NCI-H2227 treated with DMSO at 0.1 percent for 48 hours (cell line): ENCODE measurements around the gene ADARB2.
"Not testable (repeated sequence)": the region's sequence is repeated elsewhere in the genome, so short reads cannot be mapped to it uniquely, and the experiment has no call there.

Experiments
- DNase-seq: peaks from one replicate; lab custom pipeline; 2025; lab: John Stamatoyannopoulos, UW

Gene ADARB2

DNA sequence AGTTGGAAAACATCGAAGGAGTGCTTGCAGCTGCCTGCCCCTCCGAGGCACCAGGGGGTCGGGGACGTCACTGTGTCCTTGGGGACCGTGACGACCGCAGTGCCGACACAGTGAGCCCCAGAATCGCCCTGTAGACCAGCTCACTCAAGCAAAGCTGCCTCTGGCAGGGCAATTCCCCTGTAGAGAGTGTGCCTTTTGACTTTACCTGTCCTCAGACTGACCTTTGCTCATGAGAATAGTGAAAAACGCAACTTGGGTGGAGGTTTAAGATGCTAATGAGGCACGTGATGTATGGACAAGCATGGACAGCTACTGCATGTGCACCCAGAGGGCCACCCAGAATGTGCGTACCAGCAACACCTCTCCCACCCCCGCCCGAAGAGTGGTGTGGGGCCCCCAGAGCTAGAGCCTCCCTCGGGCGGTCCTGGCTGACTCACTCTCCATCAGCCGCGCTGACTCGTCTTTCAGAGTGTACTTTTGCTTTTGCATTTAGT lies 271.9 kb downstream of the ADARB2 start:
- no peak for DNase-seq

- DNase-seq, result no peak
These were observed 272.4 kb downstream of the ADARB2 start for GRCh38 chr10:1464881-1465417.

DNA sequence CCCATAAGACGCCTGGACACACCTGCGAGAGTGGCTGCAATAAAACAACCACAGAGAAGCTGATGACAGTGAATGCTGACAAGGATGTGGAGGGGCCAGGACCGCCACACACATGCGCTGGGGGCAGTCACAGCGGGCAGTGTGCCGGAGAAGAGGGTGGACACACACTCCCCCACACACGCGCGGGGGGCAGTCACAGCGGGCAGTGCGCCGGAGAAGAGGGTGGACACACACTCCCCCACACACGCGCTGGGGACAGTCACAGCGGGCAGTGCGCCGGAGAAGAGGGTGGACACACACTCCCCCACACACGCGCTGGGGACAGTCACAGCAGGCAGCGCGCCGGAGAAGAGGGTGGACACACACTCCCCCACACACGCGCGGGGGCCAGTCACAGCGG lies 273.4 kb downstream of the ADARB2 start:
- not testable (repeated sequence) for DNase-seq

DNA sequence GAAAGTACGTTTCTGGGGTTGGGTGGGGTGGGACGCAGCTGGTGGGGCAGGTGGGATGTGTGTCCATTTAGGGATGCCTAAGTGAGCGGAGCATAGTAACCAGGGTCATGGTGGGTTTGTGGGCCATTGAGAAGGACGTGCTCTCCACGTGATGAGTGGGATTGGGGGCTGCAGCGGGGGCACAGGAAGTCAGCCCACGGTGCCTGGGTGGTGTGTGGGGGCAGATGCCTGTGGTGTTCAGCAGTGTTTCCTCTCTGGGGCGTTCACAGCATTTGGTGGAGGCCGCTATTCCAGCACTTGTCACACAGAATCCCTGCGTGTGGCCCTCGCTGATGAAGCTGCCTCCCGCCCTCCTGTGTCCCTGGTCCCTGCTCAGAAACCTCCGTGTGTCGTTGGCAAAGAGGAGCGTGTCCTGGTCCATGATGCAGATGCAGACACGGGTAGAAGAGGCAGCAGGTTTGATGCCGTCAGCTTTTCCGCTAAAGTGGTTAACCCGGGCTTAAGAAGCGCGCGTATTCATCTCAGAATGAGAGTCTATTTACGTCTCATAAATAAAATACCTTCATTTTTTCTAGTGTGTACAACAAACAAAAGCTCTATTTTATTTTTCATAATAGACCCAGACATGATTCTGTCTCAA lies 274.2 kb downstream of the ADARB2 start:
- DNase-seq, result no peak

GRCh38 chr10:1462521-1462920 lies 274.8 kb downstream of the ADARB2 start:
- no peak for DNase-seq

- DNase-seq, result no peak
These were observed 275.3 kb downstream of the ADARB2 start for GRCh38 chr10:1462032-1462431.

DNA sequence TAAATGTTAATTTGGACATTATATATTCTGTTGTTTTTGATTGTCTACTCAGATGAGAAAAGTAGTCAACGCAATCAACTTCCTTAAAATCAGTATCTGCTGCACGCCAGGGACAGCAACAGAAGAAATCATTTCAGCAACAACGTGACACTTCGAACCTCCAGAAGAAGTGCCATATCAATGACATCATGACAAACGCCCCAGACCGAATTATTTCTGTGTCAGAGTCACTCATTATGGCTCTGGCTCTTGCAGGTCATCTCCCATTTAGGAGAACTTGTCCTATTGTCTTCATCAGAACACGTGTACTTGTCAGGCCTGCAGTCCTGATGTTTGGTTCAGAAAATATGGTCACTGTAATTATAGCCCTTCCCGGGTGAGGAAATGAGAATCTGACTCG lies 276.3 kb downstream of the ADARB2 start:
- peak; percentile 8 for DNase-seq

DNA sequence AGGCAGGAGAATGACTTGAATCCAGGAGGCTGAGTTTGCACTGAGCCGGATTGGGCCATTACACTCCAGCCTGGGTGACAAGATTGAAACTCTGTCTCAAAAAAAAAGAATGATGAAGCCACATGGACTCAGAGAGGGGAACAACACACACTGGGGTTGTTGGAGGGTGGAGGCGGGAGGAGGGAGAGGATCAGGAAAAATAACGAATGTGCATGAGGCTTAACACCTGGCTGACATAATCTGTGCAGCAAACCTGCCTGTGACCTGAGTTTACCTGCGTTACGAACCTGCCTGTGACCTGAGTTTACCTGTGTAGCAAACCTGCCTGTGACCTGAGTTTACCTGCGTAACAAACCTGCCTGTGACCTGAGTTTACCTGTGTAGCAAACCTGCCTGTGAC lies 277.7 kb downstream of the ADARB2 start:
- not testable (repeated sequence) for DNase-seq

GRCh38 chr10:1454951-1455350 lies 282.4 kb downstream of the ADARB2 start:
- no peak for DNase-seq

- DNase-seq, result no peak
These were observed 282.9 kb downstream of the ADARB2 start for GRCh38 chr10:1454428-1454827.

GRCh38 chr10:1452777-1453176 lies 284.5 kb downstream of the ADARB2 start:
- no peak for DNase-seq

- no peak for DNase-seq
These were observed 285.4 kb downstream of the ADARB2 start for GRCh38 chr10:1451941-1452340.

DNA sequence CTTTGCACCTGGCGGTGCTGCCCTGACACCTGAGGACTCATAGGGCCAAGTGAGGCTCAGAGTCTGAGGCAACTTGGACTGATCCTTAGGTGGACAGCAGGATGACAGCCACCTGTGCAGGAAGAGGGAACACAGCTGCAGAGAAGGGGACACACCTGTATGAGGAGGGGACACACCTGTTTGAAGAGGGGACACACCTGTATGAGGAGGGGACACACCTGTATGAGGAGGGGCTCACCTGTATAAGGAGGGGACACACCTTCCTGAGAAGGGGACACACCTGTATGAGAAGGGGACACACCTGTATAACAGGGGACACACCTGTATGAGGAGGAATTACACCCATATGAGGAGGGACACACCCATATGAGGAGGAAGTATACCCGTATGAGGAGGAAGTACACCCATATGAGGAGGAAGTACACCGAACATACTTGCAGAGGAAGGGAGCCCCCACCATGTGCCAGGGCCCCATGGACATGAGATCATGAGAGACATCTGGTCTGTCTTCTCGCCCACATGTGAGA lies 285.9 kb downstream of the ADARB2 start:
- DNase-seq, result no peak

DNA sequence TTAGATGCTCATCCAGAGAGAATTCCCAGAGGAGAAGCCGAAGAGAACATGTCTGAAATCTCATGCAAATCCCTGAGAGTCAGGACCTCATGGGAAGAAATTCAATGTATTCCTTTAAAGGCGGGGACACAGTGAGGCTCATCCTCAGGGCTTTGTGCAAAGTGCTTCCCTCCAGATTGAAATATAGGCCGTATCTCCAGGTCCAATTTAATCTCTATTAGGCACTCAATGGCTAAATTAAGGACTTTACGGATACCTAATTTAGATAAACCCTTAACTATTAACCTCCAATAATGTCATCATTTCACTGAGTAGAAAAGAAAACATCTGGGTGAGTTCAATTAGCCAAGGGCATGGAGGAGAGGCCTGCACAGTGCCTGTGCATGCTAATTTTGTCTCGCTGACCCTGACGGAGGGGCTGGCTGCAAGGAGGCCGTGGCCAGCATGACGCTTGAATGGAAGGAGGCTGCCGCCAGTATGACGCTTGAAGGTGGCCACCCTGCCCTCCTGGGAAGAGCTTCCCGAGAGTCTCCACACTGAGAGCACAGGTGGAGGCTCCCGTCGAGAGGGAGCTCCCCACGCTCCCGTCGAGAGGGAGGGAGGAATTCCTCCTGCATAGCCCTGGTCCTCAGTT lies 287.6 kb downstream of the ADARB2 start:
- DNase-seq, result no peak

DNA sequence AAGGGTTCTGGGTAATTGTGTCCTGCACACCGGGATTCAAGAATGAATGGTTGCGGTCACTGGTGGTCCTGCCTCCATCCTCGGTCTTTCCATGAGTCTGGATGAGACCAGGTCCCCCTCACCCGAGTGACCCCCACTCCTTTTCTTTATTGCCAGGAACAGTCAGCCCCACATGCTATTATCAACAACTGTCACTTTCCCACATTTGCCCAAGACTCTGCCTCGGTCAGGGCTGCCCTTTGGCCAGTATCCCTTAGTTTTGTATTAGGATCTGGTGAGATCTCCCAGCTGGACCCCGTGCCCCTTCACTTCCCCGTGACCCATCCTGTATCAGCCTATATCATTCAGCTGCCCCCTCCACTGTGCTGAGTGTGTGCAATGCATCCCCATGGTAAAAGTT lies 288.3 kb downstream of the ADARB2 start:
- DNase-seq, result no peak

DNA sequence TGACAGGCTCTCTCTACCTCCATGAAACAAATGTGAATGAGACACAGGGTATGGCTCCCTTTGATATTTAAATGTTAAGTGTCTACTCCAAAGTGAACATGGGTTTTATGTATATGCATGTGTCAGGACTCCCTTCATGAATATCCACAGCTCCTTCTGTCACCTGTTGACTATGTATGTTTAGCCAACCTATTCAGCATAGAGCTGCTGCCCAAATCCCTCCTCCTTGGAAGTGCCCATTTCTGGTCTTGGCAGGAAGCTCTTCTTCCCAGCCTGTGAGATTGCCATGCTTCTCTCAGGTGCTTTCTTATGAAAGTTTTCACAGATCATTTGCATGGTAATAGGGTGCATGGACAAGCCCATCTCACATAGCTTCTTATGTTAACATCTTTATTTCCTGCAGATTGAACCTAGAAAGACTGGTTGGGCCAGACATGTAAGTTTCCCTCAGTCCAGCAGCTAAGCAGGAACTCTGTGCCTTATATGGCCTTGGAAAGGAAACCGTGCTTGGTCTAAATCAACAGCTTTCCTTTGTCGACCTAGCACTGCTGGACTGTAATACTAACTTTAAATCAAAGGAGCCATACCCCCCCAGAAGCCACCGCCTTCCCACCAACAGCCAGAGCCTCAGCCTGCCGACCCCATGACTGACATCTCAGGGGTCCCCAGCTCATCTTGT lies 288.9 kb downstream of the ADARB2 start:
- no peak for DNase-seq

- DNase-seq, result no peak
These were observed 292.5 kb downstream of the ADARB2 start for GRCh38 chr10:1444826-1445225.

DNA sequence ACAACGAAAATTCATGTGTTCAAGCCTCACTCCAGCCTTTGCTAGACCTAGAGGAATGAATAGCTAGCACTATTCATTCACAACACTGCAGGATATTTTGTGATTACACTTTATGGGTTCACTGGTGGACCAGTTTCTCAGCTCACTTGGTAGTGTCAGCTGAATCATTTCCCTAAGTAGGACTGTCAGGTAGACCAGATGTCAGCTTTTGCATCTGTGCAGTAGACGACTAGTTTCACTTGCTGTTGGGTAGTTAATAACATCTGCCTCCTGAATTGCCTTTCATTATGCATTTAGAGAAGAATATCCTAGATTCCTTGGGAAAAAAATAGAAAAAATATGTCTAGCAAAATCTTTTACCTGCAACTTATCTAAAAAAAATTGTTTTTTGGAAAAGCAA lies 296.4 kb downstream of the ADARB2 start:
- no peak for DNase-seq

- DNase-seq, result no peak
These were observed 302.2 kb downstream of the ADARB2 start for GRCh38 chr10:1434912-1435692.

- peak; percentile 8 for DNase-seq
These were observed 303.1 kb downstream of the ADARB2 start for GRCh38 chr10:1434202-1434601.

DNA sequence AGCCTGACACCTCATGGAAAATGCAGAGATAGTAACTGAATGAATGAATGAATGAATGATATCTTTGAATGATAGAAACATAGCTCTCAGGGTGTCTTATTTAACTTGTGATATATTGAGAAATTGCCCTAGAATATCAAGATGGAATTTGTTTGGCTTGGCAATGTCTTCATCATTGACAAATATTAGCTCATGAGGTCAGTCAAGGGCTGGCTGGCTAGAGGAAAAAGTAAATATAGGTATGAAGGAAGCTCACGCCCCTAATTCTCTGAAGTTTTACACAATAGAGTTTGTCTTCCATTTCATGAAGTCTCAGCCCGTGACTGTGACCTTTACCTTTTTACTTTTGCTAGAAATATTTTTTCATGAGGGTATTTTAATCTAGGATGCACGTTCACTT lies 305.2 kb downstream of the ADARB2 start:
- DNase-seq, result no peak

DNA sequence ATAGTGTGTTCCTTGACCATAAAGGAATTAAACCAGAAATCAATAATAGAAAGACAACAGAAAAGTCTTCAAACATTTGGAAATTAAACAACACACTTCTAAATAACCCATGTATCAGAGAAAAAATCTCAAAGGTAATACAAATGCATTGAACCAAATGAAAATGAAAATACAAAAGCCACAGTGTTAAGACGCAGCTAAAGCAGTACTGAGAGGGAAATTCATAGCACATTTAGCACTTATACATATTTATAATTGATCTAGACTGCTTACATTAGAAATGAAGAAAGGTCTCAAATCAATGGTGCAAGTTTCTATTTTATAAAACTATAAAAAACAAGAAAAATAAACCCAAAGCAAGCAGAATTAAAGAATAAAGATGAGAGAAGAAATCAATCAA lies 306.1 kb downstream of the ADARB2 start:
- DNase-seq, result no peak
